CD4-positive, alpha-beta T cell treated with Interleukin-15 for 1 hour (primary cell): ENCODE measurements around the gene NATD1.

Experiments used
- DNase-seq: peaks from one replicate; pipeline ENCODE4 v3.0.0-alpha.2; 2020

The NATD1 gene

GRCh38 chr17:21189361-21189760 is 63.8 kb downstream of the NATD1 start:
- DNase-seq: no peak
